HG03139 (cell line): ENCODE measurements around the gene DKC1.
A peak's percentile ranks its signal among the peaks of the same experiment; 100 is the strongest.

Experiments used
- ATAC-seq: cut with Tn5 transposase; IDR thresholded peaks from one replicate; pipeline ENCODE4 v1.9.1; 2021; ENCODE audit not compliant: unreplicated experiment

The DKC1 gene

DNA sequence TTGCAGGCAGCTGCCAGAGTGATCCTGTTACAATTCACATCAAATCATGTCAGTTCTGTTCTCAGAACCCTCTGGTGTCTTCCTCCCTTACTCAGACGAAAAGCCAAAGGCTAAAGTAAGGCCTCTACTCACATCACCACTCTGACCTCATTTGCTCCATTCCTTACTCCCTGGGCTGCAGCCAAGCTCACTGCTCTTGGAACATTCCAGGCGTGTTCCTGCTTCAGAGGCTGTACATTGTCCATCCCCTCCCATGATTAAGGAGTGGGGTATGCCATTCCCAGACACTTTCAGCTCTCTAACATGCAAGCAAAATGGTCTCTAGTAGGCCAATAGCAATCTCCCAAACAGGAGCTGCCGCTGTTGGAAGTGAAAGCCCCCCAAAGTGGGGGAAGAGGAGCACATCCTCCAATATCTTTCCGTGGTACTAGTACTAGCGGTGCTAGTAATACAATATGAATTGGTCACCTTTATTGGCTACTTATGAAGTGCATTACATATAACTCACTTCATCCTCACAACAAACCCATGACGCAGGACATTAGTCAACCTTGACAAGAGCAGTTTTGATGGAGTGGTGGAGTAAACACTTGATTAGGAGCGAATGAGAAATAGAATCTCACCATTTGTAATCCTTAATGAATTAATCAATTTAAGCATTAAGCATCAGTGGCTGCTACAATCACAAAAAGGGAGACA is 26.8 kb upstream of the DKC1 start:
- ATAC-seq = no peak

- no peak for ATAC-seq
Measured at GRCh38 chrX:154737136-154737535, 25.5 kb upstream of the DKC1 start.

DNA sequence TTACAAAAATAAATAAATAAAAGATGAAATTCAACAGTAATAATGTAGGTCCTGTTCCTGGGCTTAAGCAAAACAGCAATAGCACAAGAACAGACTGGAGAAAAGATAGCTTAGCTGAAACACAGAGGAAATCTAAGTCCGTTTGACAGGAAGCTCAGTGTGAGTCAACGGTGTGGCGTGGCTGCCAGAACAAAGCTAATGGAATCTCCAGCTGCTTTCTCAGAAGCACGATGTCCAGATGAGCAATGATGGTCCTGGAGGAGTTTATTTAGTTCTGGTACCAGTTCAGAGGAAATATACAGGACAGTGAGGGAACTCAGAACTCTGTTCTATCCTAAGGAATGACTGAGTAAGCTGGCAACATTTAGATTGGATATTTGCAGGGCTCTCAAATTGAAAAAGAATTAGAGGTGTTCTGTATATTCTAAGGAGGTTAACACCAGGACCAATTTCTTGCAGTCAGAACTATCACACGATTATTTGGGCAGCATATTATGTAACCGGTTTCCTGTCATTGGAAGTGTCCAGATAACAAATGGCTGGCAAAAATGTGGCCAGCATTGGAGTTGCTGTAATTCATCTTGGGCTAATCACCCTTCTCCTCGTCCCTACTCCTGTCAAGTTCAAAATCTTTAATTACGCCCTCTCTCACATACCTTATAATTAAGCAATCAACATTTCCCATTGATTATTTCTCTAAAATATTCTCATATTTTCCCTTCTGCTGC is 24.5 kb upstream of the DKC1 start:
- ATAC-seq = no peak

GRCh38 chrX:154739952-154740465 is 22.7 kb upstream of the DKC1 start:
- no peak for ATAC-seq

GRCh38 chrX:154742613-154743012 is 20.1 kb upstream of the DKC1 start:
- no peak for ATAC-seq

DNA sequence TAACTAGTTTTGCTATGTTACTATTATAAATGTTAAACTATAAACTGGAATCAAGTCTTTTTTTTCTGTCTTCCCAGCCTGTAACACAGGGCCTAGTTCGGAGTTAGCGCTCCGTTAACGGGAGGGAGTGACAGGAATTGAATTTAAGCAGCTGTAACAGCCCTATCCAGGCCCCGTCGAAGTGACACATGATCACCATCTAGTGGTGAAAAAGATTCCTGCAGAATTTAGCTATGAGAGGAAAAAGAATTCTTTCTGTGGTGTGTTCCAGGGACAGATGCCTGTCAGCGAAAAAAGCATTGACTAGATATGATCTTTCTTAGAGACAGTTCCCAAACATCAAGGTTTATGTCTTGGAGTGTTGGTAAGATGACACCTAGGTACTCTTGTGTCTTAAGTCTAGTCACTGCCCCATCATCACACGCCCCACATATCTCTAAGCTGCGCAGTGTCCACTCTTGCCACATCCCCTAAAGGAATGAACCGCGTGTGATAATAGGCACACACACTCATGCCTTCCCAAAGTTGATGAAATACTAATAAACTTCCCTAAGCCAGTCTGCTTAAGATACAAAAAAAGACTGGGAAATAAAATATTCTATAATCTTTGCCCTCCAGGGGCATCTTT is 13.8 kb upstream of the DKC1 start:
- no peak for ATAC-seq

DNA sequence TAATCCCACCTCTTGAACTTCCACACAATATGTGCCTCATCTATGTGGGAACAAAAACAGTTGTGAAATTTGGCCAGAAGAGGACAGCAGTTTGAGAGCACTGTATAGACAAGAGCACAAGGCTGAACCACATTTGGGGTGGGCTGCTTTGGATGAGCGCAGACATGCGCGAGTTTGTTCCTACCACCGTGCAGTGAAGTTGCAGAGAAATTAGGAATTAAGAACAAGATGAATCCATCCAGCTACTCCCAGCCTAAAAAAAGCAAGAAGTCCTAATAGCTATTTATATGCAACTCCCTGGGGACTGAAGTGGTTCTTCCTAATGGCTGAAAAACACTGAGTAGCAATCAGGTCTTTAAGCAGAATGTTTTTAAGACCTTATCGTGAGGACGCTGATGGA is 12.8 kb upstream of the DKC1 start:
- ATAC-seq = no peak

GRCh38 chrX:154750301-154751202 is 12.1 kb upstream of the DKC1 start, which contains the start of gene GAB3:
TSS of gene GAB3 (minus strand) at chrX:154751077. CDS start at chrX:154751025, 52 bp downstream.
- ATAC-seq = peak; percentile 69

DNA sequence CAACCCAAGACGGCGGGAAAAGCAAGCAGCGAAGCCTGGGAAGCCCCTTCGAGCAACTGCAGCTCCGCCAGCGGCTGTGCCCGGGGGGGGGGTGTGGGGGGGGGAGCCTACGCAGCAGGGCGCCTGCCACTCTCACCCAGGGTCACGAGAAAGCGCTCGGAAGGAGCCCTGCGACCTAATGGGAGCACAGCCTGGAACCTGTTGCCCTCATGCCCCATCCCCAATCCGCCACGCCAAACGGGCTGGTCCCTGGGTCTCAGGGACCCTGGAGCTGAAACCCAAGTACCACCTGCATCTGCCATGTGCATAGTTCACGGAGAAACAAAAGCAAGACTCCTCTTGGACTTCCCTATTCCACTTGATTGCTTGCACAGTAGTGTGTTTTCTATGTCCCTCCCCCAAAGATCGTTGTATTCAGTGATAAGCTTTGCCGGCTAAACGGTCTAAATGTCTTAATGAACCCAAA is 11.4 kb upstream of the DKC1 start:
- ATAC-seq = no peak

GRCh38 chrX:154751669-154752271 is 10.9 kb upstream of the DKC1 start:
- ATAC-seq = no peak

DNA sequence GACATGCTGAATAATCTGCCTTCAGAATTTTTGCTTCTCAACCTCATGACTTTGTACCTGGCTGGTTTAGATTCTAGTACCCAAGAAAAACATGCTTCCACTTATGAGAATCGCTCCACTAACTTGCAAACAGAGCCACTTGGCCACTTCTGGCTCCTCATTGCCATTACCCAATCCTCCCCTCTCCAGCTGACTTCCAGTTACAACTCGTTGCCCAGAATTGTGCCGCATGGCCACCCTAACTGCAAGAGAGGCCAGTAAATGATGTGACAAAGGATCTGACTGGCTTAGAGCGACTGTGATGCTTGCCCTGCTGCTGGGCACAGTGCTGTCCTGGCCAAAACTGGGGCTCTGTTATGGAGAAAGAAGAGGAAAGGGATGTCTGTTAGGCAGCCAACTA is 4.0 kb upstream of the DKC1 start:
- ATAC-seq = no peak

- no peak for ATAC-seq
Measured at GRCh38 chrX:154761977-154762536, 607 bp upstream of the DKC1 start.

DNA sequence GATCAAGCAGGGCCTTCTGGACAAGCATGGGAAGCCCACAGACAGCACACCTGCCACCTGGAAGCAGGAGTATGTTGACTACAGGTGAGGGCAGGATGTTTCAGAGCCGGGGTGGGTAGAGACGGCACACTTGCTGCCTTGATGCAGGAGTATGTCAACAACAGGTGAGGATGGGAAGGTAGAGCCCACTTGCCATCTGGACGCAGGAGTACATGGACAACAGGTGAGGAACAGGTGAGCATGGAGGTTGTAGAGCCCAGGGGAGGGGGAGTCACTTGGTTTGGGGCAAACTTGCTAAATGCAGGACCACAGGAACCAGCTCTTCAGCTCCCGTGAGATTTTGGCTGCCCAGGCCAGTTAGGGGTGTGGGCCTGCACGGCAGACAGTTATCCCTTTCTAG is 12.0 kb downstream of the DKC1 start:
- no peak for ATAC-seq

DNA sequence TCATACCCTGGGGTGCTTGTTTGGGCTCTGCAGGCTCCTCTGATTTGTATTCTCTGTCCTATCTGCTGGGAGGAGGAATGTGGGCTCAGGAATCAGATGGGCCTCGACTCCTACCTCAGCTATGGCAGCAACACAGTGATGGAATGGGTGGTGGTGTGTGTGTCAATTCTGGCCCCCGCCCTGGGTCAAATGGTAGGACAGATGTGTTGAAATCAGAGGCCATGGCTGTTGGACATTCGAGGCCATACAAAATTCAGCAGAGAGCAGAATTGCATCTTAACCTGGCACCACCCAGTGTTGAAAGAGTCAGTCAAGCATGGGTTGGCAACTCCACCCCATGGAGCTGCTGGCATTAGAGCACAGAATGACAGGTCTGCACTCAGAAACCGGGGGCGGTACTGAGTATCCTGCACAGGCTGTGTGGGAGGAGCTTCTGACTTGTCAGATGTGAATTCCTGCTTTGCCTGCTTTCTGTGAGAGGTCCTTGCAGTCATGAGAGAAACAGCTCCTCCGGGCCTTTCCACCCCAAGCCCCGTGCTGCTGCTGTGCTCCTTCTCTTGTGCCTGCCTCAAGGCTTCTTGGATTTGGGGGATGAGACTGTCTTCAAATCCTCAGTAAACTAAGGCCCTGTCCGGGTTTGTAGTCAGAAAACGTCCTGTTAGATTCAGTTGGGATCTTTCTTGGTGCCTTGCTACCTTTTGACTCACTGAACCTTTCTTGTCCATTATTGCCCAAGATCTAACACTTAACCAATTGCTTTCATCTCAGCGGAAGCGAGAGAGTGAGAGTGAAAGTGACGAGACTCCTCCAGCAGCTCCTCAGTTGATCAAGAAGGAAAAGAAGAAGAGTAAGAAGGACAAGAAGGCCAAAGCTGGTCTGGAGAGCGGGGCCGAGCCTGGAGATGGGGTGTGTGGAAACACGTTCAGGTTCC is 13.0 kb downstream of the DKC1 start:
- no peak for ATAC-seq

DNA sequence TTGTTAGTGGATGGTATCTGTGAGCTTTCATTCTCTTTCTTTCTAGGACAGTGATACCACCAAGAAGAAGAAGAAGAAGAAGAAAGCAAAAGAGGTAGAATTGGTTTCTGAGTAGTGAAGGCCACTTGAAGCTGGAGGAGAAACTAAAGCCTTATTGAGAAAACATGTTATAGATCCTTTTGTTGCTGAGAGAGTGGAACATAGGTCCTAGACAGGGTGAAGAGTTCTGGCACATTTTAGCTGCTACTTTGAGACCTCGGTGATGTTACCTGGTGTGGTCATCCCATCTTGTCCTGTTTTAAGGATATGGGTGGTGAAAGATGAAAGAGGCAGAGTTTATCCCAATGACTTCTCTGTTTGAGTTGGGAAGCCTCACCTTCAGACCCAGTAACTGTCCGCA is 14.1 kb downstream of the DKC1 start:
- ATAC-seq = no peak

GRCh38 chrX:154779261-154779660 is 16.6 kb downstream of the DKC1 start:
- no peak for ATAC-seq

GRCh38 chrX:154780968-154781367 is 18.3 kb downstream of the DKC1 start:
- ATAC-seq = no peak

DNA sequence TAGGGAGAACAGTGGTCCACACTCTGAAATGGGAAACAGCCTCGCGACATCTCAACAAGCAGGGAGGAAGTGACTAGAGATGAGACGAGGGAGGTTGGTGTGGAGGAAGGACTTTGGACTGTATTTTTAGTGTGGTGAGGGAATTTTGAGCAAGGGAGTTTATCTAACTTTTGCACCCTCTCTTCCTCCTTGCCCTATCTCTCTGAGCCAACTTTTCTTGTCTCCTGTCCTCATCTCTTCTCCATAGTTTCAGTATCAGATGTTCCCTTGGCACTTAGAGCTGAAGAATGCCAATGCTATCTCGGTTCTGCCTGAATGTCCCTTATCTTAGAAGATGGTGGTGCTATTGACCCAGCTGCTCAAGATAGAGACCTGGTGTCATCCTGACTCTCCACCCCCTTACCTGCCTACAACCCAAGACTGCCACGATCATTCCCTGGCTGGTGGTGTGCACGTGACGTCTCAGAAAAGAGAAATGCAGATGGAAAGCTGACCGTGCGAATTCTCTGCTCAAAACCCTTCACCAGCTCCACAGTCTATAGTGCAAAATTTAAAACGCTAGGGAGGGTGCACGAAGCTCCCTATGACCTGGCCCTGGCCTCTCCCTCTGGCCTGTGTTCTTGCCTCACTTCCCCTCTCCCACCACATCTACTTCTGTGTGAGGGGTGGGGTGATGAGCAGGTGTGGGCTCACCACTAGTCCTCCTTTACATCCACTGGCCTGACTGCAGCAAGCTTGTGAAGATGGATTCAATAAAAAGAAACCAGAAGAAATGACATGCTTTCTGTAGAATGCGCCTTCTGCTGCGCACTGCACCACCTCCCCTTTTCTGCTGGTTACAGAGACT is 21.7 kb downstream of the DKC1 start:
- no peak for ATAC-seq
